ENCODE measurements around the gene IGFBP4.

DNA sequence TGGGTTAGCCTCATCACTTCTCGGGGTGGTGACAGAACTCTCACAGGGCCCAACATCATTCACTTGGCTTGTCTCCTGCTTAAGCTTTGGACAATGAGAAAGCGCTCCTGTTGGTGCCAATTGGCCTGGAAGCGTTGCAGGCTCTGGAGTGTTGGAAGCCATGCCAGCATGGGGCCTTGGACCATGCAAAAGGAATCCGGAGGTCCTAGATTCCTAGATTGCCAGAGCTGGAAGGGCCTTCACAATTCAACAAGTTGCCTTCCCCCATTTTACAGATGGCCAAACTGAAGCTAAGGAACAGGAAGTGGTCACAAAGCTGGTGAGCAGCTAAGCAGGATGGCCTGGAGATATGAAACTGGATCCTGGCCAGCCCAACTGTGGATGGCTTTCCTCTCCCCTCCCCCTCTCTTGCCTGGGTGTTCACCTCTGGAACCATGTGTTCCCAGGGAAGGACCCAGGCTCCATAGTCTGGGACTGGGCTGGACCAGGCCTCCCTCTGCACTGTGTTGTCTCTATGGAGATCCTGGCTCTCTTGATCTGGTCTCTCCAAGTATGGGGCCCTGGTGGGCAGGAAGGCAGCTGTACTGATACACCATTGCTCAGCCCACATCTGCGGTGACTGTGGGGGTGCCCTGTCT lies 6.0 kb upstream of the IGFBP4 start:
- TF ChIP-seq, protein P1, sequence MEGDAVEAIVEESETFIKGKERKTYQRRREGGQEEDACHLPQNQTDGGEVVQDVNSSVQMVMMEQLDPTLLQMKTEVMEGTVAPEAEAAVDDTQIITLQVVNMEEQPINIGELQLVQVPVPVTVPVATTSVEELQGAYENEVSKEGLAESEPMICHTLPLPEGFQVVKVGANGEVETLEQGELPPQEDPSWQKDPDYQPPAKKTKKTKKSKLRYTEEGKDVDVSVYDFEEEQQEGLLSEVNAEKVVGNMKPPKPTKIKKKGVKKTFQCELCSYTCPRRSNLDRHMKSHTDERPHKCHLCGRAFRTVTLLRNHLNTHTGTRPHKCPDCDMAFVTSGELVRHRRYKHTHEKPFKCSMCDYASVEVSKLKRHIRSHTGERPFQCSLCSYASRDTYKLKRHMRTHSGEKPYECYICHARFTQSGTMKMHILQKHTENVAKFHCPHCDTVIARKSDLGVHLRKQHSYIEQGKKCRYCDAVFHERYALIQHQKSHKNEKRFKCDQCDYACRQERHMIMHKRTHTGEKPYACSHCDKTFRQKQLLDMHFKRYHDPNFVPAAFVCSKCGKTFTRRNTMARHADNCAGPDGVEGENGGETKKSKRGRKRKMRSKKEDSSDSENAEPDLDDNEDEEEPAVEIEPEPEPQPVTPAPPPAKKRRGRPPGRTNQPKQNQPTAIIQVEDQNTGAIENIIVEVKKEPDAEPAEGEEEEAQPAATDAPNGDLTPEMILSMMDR (IDR thresholded peaks at IDR 0.05): no peak
- no peak for TF ChIP-seq EZH2 (IDR thresholded peaks at IDR 0.05; ENCODE audit: borderline replicate concordance, insufficient read depth, low read depth, low read length, poor library complexity, severe bottlenecking)
